ENCODE data around the gene SLC41A3. TPM values are rescaled to one million over a fixed set of nuclear protein-coding genes. Genes with fewer than 3 reads are reported as not detected.
"Not testable (repeated sequence)": the region's sequence is repeated elsewhere in the genome, so short reads cannot be mapped to it uniquely, and the experiment has no call there.

The SLC41A3 gene
- total RNA-seq, 4 donors from 2014 or later = 36.1 to 54.8 (median 46.3) TPM

GRCh38 chr3:126050050-126050392 lies 33.9 kb downstream of the SLC41A3 start:
- H3K4me3 ChIP-seq = no peak overlapping the region
- no peaks in the 10 kb centered on the region for H3K27me3 ChIP-seq
- no peaks in the 10 kb centered on the region for H3K4me1 ChIP-seq
- H3K9me3 ChIP-seq = peaks cover 0 to 16% (median 0%) of the 10 kb centered on the region in 4 donors
- TF ChIP-seq, protein P1, sequence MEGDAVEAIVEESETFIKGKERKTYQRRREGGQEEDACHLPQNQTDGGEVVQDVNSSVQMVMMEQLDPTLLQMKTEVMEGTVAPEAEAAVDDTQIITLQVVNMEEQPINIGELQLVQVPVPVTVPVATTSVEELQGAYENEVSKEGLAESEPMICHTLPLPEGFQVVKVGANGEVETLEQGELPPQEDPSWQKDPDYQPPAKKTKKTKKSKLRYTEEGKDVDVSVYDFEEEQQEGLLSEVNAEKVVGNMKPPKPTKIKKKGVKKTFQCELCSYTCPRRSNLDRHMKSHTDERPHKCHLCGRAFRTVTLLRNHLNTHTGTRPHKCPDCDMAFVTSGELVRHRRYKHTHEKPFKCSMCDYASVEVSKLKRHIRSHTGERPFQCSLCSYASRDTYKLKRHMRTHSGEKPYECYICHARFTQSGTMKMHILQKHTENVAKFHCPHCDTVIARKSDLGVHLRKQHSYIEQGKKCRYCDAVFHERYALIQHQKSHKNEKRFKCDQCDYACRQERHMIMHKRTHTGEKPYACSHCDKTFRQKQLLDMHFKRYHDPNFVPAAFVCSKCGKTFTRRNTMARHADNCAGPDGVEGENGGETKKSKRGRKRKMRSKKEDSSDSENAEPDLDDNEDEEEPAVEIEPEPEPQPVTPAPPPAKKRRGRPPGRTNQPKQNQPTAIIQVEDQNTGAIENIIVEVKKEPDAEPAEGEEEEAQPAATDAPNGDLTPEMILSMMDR (IDR thresholded peaks at IDR 0.05) = no peak
- TF ChIP-seq POLR2A (IDR thresholded peaks at IDR 0.05) = no peak
- TF ChIP-seq EP300 (IDR thresholded peaks at IDR 0.05) = no peak
- whole genome bisulfite sequencing, 2 donors = 94 to 96% methylated on average over 3 of the region's 3 CpGs
- H3K27ac ChIP-seq = no peak overlapping the region
- peaks cover 0 to 53% (median 0%) of the 10 kb centered on the region in 3 donors for H3K36me3 ChIP-seq
- no peak for DNase-seq (ENCODE audit: low spot score in 2 of 2)

- DNase-seq (ENCODE audit: low spot score in 2 of 2) = no peak
- Histone ChIP-seq H3K27me3 (no peaks in the 10 kb centered on the region), H3K4me3 (no peak overlapping the region), H3K36me3 (peaks cover 0 to 53% (median 0%) of the 10 kb centered on the region in 3 donors), H3K9me3 (peaks cover 0 to 19% (median 0%) of the 10 kb centered on the region in 4 donors), H3K27ac (no peak overlapping the region), H3K4me1 (no peaks in the 10 kb centered on the region)
- TF ChIP-seq POLR2A (IDR thresholded peaks at IDR 0.05) (no peak), EP300 (IDR thresholded peaks at IDR 0.05) (no peak)
- TF ChIP-seq, protein P1 (IDR thresholded peaks at IDR 0.05) = no peak
- 80 to 82% methylated on average over 5 of the region's 5 CpGs for WGBS, 2 donors
Observed at GRCh38 chr3:126049289-126050049, 34.5 kb downstream of the SLC41A3 start.

DNA sequence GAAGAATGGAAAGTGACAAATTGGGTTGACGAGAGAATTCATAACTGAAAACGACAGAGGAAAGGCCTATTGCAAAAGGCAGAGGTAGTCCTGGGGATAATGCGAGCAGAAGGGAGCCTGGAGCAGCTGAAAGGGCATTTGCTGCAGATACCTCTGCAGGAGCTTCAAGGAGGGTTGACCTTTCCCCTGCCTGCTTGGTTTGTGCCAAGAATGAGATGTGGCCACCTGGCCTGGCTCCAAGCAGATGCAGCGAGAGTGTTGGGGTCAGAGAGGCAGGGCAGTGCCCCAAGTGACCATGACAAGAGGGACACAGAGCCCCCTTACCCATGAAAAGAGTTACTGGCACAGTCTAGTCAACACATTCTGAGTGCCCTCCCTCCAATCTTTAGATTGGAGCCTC lies 43.5 kb downstream of the SLC41A3 start:
- no peak for DNase-seq (ENCODE audit: low spot score in 2 of 2)
- TF ChIP-seq, protein P1 (IDR thresholded peaks at IDR 0.05) = no peak
- TF ChIP-seq EP300 (IDR thresholded peaks at IDR 0.05) (no peak), POLR2A (IDR thresholded peaks at IDR 0.05) (no peak)
- Histone ChIP-seq H3K27me3 (no peaks in the 10 kb centered on the region), H3K4me1 (no peaks in the 10 kb centered on the region), H3K36me3 (peaks cover 0 to 31% (median 0%) of the 10 kb centered on the region in 3 donors), H3K4me3 (no peak overlapping the region), H3K27ac (no peak overlapping the region), H3K9me3 (peaks cover 0 to 18% (median 2%) of the 10 kb centered on the region in 4 donors)
- 77 to 82% methylated on average over 4 of the region's 4 CpGs for WGBS, 2 donors

- no peaks in the 10 kb centered on the region for H3K4me1 ChIP-seq
- TF ChIP-seq EP300 (IDR thresholded peaks at IDR 0.05) = no peak
- TF ChIP-seq, protein P1 (IDR thresholded peaks at IDR 0.05) = no peak
- no peak for TF ChIP-seq POLR2A (IDR thresholded peaks at IDR 0.05)
- no peak overlapping the region for H3K4me3 ChIP-seq
- no peaks in the 10 kb centered on the region for H3K27me3 ChIP-seq
- DNase-seq (ENCODE audit: low spot score in 2 of 2) = no peak
- peaks cover 0 to 36% (median 0%) of the 10 kb centered on the region in 3 donors for H3K36me3 ChIP-seq
- H3K27ac ChIP-seq = no peak overlapping the region
- H3K9me3 ChIP-seq = peaks cover 0 to 17% (median 2%) of the 10 kb centered on the region in 4 donors
- WGBS, 2 donors = 68 to 98% methylated on average over 2 of the region's 2 CpGs
Observed at GRCh38 chr3:126039870-126040269, 44.1 kb downstream of the SLC41A3 start.

GRCh38 chr3:126038791-126039190 lies 45.1 kb downstream of the SLC41A3 start:
- peaks cover 0 to 46% (median 0%) of the 10 kb centered on the region in 3 donors for H3K36me3 ChIP-seq
- H3K4me3 ChIP-seq; H3K27me3 ChIP-seq; H3K4me1 ChIP-seq; H3K27ac ChIP-seq; DNase-seq (ENCODE audit: low spot score in 2 of 2): not testable (repeated sequence)
- 72 to 89% methylated on average over 2 of the region's 2 CpGs for WGBS, 2 donors
- peaks cover 0 to 15% (median 2%) of the 10 kb centered on the region in 4 donors for H3K9me3 ChIP-seq
